Measurements from ENCODE around the gene NTRK3. TPM values are rescaled to one million over a fixed set of nuclear protein-coding genes. Genes with fewer than 3 reads are reported as not detected.

The NTRK3 gene
- total RNA-seq, 6 experiments from 2014 or later, result 0.35 to 0.75 (median 0.46) TPM

GRCh38 chr15:87871731-87872320 lies 384.7 kb downstream of the NTRK3 start:
- Histone ChIP-seq H3K4me1 (no peaks in the 10 kb centered on the region), H3K36me3 (no peaks in the 10 kb centered on the region), H3K4me3 (no peak overlapping the region), H3K9me3 (no peaks in the 10 kb centered on the region), H3K27me3 (no peaks in the 10 kb centered on the region), H3K27ac (no peak overlapping the region)
- ATAC-seq, result no peak
- DNase-seq, result no peak
- 56% methylated on average over 3 of the region's 3 CpGs for WGBS (ENCODE audit: insufficient coverage, low coverage, low lambda C conversion rate, missing lambda C conversion rate)
- no peak for TF ChIP-seq POLR2A (IDR thresholded peaks at IDR 0.05)
- no peak for TF ChIP-seq CTCF (IDR thresholded peaks at IDR 0.05)
- intact Hi-C loops (cut with DNase I), result no loop called here

GRCh38 chr15:87871258-87871681 lies 385.3 kb downstream of the NTRK3 start:
- no peaks in the 10 kb centered on the region for H3K4me1 ChIP-seq
- DNase-seq (no peak), ATAC-seq (no peak)
- H3K27me3 ChIP-seq, result no peaks in the 10 kb centered on the region
- no peak overlapping the region for H3K4me3 ChIP-seq
- no peak for TF ChIP-seq POLR2A (IDR thresholded peaks at IDR 0.05)
- no peak for TF ChIP-seq CTCF (IDR thresholded peaks at IDR 0.05)
- WGBS (ENCODE audit: insufficient coverage, low coverage, low lambda C conversion rate, missing lambda C conversion rate), result 40% methylated on average over 2 of the region's 2 CpGs
- intact Hi-C loops (cut with DNase I), result no loop called here
- H3K9me3 ChIP-seq, result no peaks in the 10 kb centered on the region
- H3K27ac ChIP-seq, result no peak overlapping the region
- H3K36me3 ChIP-seq, result no peaks in the 10 kb centered on the region

- H3K4me1 ChIP-seq, result no peaks in the 10 kb centered on the region
- TF ChIP-seq CTCF (IDR thresholded peaks at IDR 0.05) (no peak), POLR2A (IDR thresholded peaks at IDR 0.05) (no peak)
- 12% methylated on average over 3 of the region's 3 CpGs for WGBS (ENCODE audit: insufficient coverage, low coverage, low lambda C conversion rate, missing lambda C conversion rate)
- H3K36me3 ChIP-seq, result no peaks in the 10 kb centered on the region
- no peak for DNase-seq
- H3K4me3 ChIP-seq, result no peak overlapping the region
- H3K9me3 ChIP-seq, result no peaks in the 10 kb centered on the region
- intact Hi-C loops (cut with DNase I), result no loop called here
- H3K27ac ChIP-seq, result no peak overlapping the region
- no peak for ATAC-seq
- no peaks in the 10 kb centered on the region for H3K27me3 ChIP-seq
Measured at GRCh38 chr15:87866961-87867360, 389.6 kb downstream of the NTRK3 start.

- DNase-seq (no peak), ATAC-seq (no peak)
- Histone ChIP-seq H3K27me3 (no peaks in the 10 kb centered on the region), H3K4me3 (no peak overlapping the region), H3K27ac (no peak overlapping the region), H3K36me3 (no peaks in the 10 kb centered on the region), H3K4me1 (no peaks in the 10 kb centered on the region), H3K9me3 (no peaks in the 10 kb centered on the region)
- intact Hi-C loops (cut with DNase I), result no loop called here
- WGBS (ENCODE audit: insufficient coverage, low coverage, low lambda C conversion rate, missing lambda C conversion rate), result 26% methylated on average over 5 of the region's 5 CpGs
- TF ChIP-seq CTCF (IDR thresholded peaks at IDR 0.05) (no peak), POLR2A (IDR thresholded peaks at IDR 0.05) (no peak)
Measured at GRCh38 chr15:87863152-87863551, 393.4 kb downstream of the NTRK3 start.

GRCh38 chr15:87860743-87861142 lies 395.8 kb downstream of the NTRK3 start:
- H3K27ac ChIP-seq, result no peak overlapping the region
- ATAC-seq, result no peak
- 28% methylated on average over 3 of the region's 3 CpGs for WGBS (ENCODE audit: insufficient coverage, low coverage, low lambda C conversion rate, missing lambda C conversion rate)
- no peaks in the 10 kb centered on the region for H3K4me1 ChIP-seq
- no peaks in the 10 kb centered on the region for H3K27me3 ChIP-seq
- H3K9me3 ChIP-seq, result no peaks in the 10 kb centered on the region
- no peaks in the 10 kb centered on the region for H3K36me3 ChIP-seq
- intact Hi-C loops (cut with DNase I), result no loop called here
- no peak for DNase-seq
- no peak overlapping the region for H3K4me3 ChIP-seq
- TF ChIP-seq POLR2A (IDR thresholded peaks at IDR 0.05), result no peak
- TF ChIP-seq CTCF (IDR thresholded peaks at IDR 0.05), result no peak
